Endothelial cell of umbilical vein (primary cell): ENCODE results near the gene RAB9B. TPM values are rescaled to one million over a fixed set of nuclear protein-coding genes. Genes with fewer than 3 reads are reported as not detected.

Experiments used
- BruUV-seq: library from RNA; stranded (reverse); fragments of 400-500 nt; replicated peaks from 2 replicates; lab custom pipeline; 2021; lab: Mats Ljungman, UMichigan
- CTCF ChIA-PET: fragments of 300-600, 350-600 bp; sonication (Branson Sonifier 250); formaldehyde crosslinking; loops from one replicate; lab custom pipeline; 2021; ENCODE audit warnings: antibody characterized with exemption, inconsistent platforms; lab: Charles Lee
- POLR2A ChIA-PET: fragments of 300-600, 350-600 bp; sonication (Branson Sonifier 250); formaldehyde crosslinking; loops from one replicate; lab custom pipeline; 2021; ENCODE audit warnings: antibody characterized with exemption, inconsistent platforms; lab: Charles Lee
- DNase-seq: peaks from one replicate; pipeline ENCODE4 v3.0.0-alpha.2; 2011; ENCODE audit warnings: low read depth, low spot score
- FAIRE-seq: peaks from 2 replicates; lab custom pipeline; 2011; peaks lifted over from hg19 to GRCh38; lab: Jason Lieb, UNC
- H2AFZ ChIP-seq: 2 replicates; pipeline ENCODE4 v1.6.0; 2012; ENCODE audit warnings: low read depth, low read length, control low read depth, inconsistent platforms
- H3K27ac ChIP-seq: 2 replicates; pipeline ENCODE4 v1.5.1; 2011; ENCODE audit warnings: low read depth, mild to moderate bottlenecking, control low read depth, low read length, moderate library complexity; ENCODE audit not compliant: insufficient read depth
- H3K27me3 ChIP-seq, 2 experiments: 2 replicates each; pipeline versions ENCODE4 v1.6.0 to v1.6.1; 2011; ENCODE audit warnings: low read length in 2 of 2, mixed read lengths in 1 of 2; ENCODE audit not compliant: control insufficient read depth in 2 of 2, insufficient read depth in 2 of 2
- H3K36me3 ChIP-seq, 2 experiments: 2 replicates in 1 of 2; 3 replicates in 1 of 2; pipeline ENCODE4 v1.5.1; 2011; ENCODE audit warnings: low read length in 2 of 2, mild to moderate bottlenecking in 1 of 2, moderate library complexity in 1 of 2; ENCODE audit not compliant: control insufficient read depth in 2 of 2, insufficient read depth in 2 of 2; ENCODE audit errors: extremely low read depth in 1 of 2
- H3K4me1 ChIP-seq: 3 replicates; pipeline ENCODE4 v1.5.1; 2011; ENCODE audit warnings: mild to moderate bottlenecking, low read length; ENCODE audit not compliant: control insufficient read depth, insufficient read depth; ENCODE audit errors: extremely low read depth
- H3K4me2 ChIP-seq: 2 replicates; pipeline ENCODE4 v1.6.1; 2011; ENCODE audit warnings: low read length, control low read depth, mixed read lengths; ENCODE audit not compliant: insufficient read depth
- H3K4me3 ChIP-seq, 3 experiments: fragments of 200-600 bp in 1 of 3; sonication (generic), shearing (Covaris generic) in 1 of 3; replicated peaks in 1 of 3; 2 replicates each; pipeline ENCODE4 v1.5.1; 2011 to 2016; ENCODE audit warnings: control low read depth in 3 of 3, low read length in 3 of 3, mild to moderate bottlenecking in 2 of 3, inconsistent platforms in 1 of 3, low read depth in 1 of 3, moderate library complexity in 1 of 3; ENCODE audit not compliant: insufficient read depth in 1 of 3
- H3K79me2 ChIP-seq: 2 replicates; pipeline ENCODE4 v1.6.0; 2012; ENCODE audit warnings: low read length, inconsistent platforms; ENCODE audit not compliant: control insufficient read depth, insufficient read depth
- H3K9ac ChIP-seq: replicated peaks from 2 replicates; pipeline ENCODE3; 2011; ENCODE audit warnings: low read length, control low read depth; ENCODE audit not compliant: insufficient read depth; ENCODE audit errors: extremely low read depth
- H3K9me1 ChIP-seq: replicated peaks from 3 replicates; pipeline ENCODE4 v1.6.0; 2011; ENCODE audit warnings: mild to moderate bottlenecking, low read length; ENCODE audit not compliant: control insufficient read depth, insufficient read depth; ENCODE audit errors: extremely low read depth
- H3K9me3 ChIP-seq: replicated peaks from 2 replicates; pipeline ENCODE4 v1.5.1; 2012; ENCODE audit warnings: low read length, inconsistent platforms; ENCODE audit not compliant: control insufficient read depth, insufficient read depth
- H4K20me1 ChIP-seq: replicated peaks from 2 replicates; pipeline ENCODE3; 2011; ENCODE audit warnings: mild to moderate bottlenecking, low read length; ENCODE audit not compliant: control insufficient read depth, insufficient read depth; ENCODE audit errors: extremely low read depth
- CTCF ChIP-seq, 2 donors: IDR thresholded peaks; 1 replicate in 1 of 2; 2 replicates in 1 of 2; pipeline ENCODE4 v1.5.1; 2011; ENCODE audit warnings: low read length in 2 of 2, mild to moderate bottlenecking in 2 of 2, moderate library complexity in 2 of 2, control low read depth in 1 of 2, inconsistent platforms in 1 of 2, low read depth in 1 of 2; ENCODE audit not compliant: insufficient read depth in 1 of 2; ENCODE audit errors: extremely low read depth in 1 of 2
- EZH2 ChIP-seq: IDR thresholded peaks from 2 replicates; pipeline ENCODE4 v1.6.1; 2012; ENCODE audit warnings: borderline replicate concordance, low read depth, mild to moderate bottlenecking, moderate library complexity, low read length, inconsistent platforms; ENCODE audit not compliant: severe bottlenecking
- GATA2 ChIP-seq: IDR thresholded peaks from 2 replicates; pipeline ENCODE4 v1.7.0; 2011; ENCODE audit warnings: low read depth, mild to moderate bottlenecking, moderate library complexity, mixed read lengths, low read length; ENCODE audit not compliant: insufficient read length, insufficient read depth
- MYC ChIP-seq: IDR thresholded peaks from one replicate; pipeline ENCODE4 v1.6.1; 2011; ENCODE audit warnings: mild to moderate bottlenecking, low read depth, low read length
- POLR2A ChIP-seq: IDR thresholded peaks from 2 replicates; pipeline ENCODE4 v1.6.1; 2012; ENCODE audit warnings: low read depth, mild to moderate bottlenecking, control low read depth, low read length
- dilution Hi-C: fragments of 300-500 bp; cut with MboI; formaldehyde crosslinking; loops from one replicate; pipeline ENCODE4 v1.15.0; 2019; ENCODE audit warnings: low sequenced_read_pairs; ENCODE audit not compliant: extremely low pct_ligation_motif_present
- intact Hi-C: fragments of 100-400 bp; cut with micrococcal nuclease; formaldehyde crosslinking; loops from one replicate; pipeline ENCODE4 v1.10.0; 2022
- polyA plus RNA-seq, 4 experiments: library from polyadenylated mRNA; depleted of rRNA in 3 of 4; stranded (reverse) in 3 of 4; unstranded in 1 of 4; fragments of >200 nt; gene quantifications; 2 replicates each; pipeline versions ENCODE4 v1.2.1 to v1.2.3, GENCODE V29; 2011 to 2012; ENCODE audit warnings: missing spikeins in 1 of 4
- total RNA-seq: library from RNA; stranded (reverse); gene quantifications from 2 replicates; pipeline ENCODE4 v1.2.3, GENCODE V29; 2021

The RAB9B gene
- total and polyA plus RNA-seq, 2 donors (not counting 3 experiments of a cell fraction or from before 2014, with no cell fraction given) = 0.18 to 0.55 TPM

- no TSS peak for BruUV-seq
- FAIRE-seq = no peak
- POLR2A ChIA-PET = no interaction called here
These were observed 17.5 kb upstream of the RAB9B start for GRCh38 chrX:103849558-103849957.

More at GRCh38 chrX:103849558-103849957, 17.5 kb upstream of the RAB9B start:
- H3K9me1 ChIP-seq = no peaks in the 10 kb centered on the region
- H3K36me3 ChIP-seq = no peaks in the 10 kb centered on the region
- CTCF ChIA-PET = no interaction called here
- H3K4me3 ChIP-seq = no peak overlapping the region
- H3K9me3 ChIP-seq = no peaks in the 10 kb centered on the region
- H4K20me1 ChIP-seq = no peaks in the 10 kb centered on the region
- H3K79me2 ChIP-seq = no peaks in the 10 kb centered on the region
- intact Hi-C loops = no loop called here
- H3K4me2 ChIP-seq = no peak overlapping the region
- no peak for DNase-seq
- H3K4me1 ChIP-seq = peaks cover 2% of the 10 kb centered on the region
- TF ChIP-seq GATA2 (no peak), POLR2A (no peak), EZH2 (no peak), MYC (no peak), CTCF (IDR thresholded peaks at IDR 0.05; ENCODE audit: extremely low read depth in 1 of 2, insufficient read depth in 1 of 2, low read depth in 1 of 2, low read length in 2 of 2) (no peak)
- dilution Hi-C loops = no loop called here
- H3K27ac ChIP-seq = no peak overlapping the region
- peaks cover 0 to 5% of the 10 kb centered on the region in 2 experiments for H3K27me3 ChIP-seq
- no peak overlapping the region for H3K9ac ChIP-seq
- no peak overlapping the region for H2AFZ ChIP-seq
